H9 (cell line): ENCODE results near the gene CC2D2A. TPM values are rescaled to one million over a fixed set of nuclear protein-coding genes. Genes with fewer than 3 reads are reported as not detected.

Source experiments
- DNase-seq: peaks from one replicate; pipeline ENCODE4 v3.0.0-alpha.2; 2017
- H2AFZ ChIP-seq: one replicate; pipeline ENCODE4 v1.6.1; 2013; ENCODE audit warnings: mild to moderate bottlenecking, low read length, control low read depth, moderate library complexity
- H2AK5ac ChIP-seq: 2 replicates; pipeline ENCODE4 v1.6.1; 2013; ENCODE audit warnings: low read length, control low read depth, mixed read lengths; ENCODE audit not compliant: insufficient read length
- H2BK120ac ChIP-seq: one replicate; pipeline ENCODE4 v1.6.1; 2013; ENCODE audit warnings: low read depth, mild to moderate bottlenecking, low read length, control low read depth, inconsistent platforms; ENCODE audit not compliant: poor library complexity, severe bottlenecking
- H2BK12ac ChIP-seq: 2 replicates; pipeline ENCODE4 v1.6.1; 2013; ENCODE audit warnings: low read length, control low read depth, mixed read lengths, low read depth; ENCODE audit not compliant: insufficient read length
- H2BK15ac ChIP-seq: 2 replicates; pipeline ENCODE4 v1.6.1; 2013; ENCODE audit warnings: low read depth, low read length, control low read depth
- H2BK20ac ChIP-seq: one replicate; pipeline ENCODE4 v1.6.1; 2013; ENCODE audit warnings: low read depth, mild to moderate bottlenecking, low read length, control low read depth, inconsistent platforms; ENCODE audit not compliant: poor library complexity, severe bottlenecking
- H2BK5ac ChIP-seq: 2 replicates; pipeline ENCODE4 v1.6.1; 2013; ENCODE audit warnings: low read length, control low read depth, mixed read lengths; ENCODE audit not compliant: insufficient read length
- H3K14ac ChIP-seq: 2 replicates; pipeline ENCODE4 v1.6.1; 2013; ENCODE audit warnings: low read length, control low read depth; ENCODE audit not compliant: insufficient read depth
- H3K18ac ChIP-seq: 2 replicates; pipeline ENCODE4 v1.6.1; 2013; ENCODE audit warnings: low read depth, mild to moderate bottlenecking, mixed read lengths, low read length, control low read depth; ENCODE audit not compliant: insufficient read length
- H3K23ac ChIP-seq: 2 replicates; pipeline ENCODE4 v1.6.1; 2013; ENCODE audit warnings: low read length, control low read depth, mixed read lengths, low read depth; ENCODE audit not compliant: insufficient read length
- H3K23me2 ChIP-seq: 2 replicates; pipeline ENCODE4 v1.6.1; 2013; ENCODE audit warnings: low read depth, mild to moderate bottlenecking, mixed read lengths, low read length, control low read depth; ENCODE audit not compliant: insufficient read length, poor library complexity, severe bottlenecking
- H3K27ac ChIP-seq: 2 replicates; pipeline ENCODE4 v1.5.1; 2013; ENCODE audit warnings: low read length, control low read depth, mixed read lengths, low read depth; ENCODE audit not compliant: insufficient read length
- H3K27me3 ChIP-seq: 2 replicates; pipeline ENCODE4 v1.6.1; 2013; ENCODE audit warnings: low read length, control low read depth, inconsistent platforms; ENCODE audit not compliant: insufficient read depth
- H3K4ac ChIP-seq: 2 replicates; pipeline ENCODE4 v1.6.1; 2013; ENCODE audit warnings: low read depth, mild to moderate bottlenecking, control low read depth, inconsistent platforms, low read length, moderate library complexity
- H3K4me1 ChIP-seq: 2 replicates; pipeline ENCODE4 v1.6.1; 2013; ENCODE audit warnings: low read length, control low read depth, inconsistent platforms; ENCODE audit not compliant: insufficient read depth
- H3K4me2 ChIP-seq: 2 replicates; pipeline ENCODE4 v1.6.1; 2013; ENCODE audit warnings: low read length, control low read depth, mixed read lengths; ENCODE audit not compliant: insufficient read length, insufficient read depth
- H3K56ac ChIP-seq: 2 replicates; pipeline ENCODE4 v1.6.1; 2013; ENCODE audit warnings: low read depth, mild to moderate bottlenecking, mixed read lengths, low read length, control low read depth; ENCODE audit not compliant: insufficient read length
- H3K79me1 ChIP-seq: 2 replicates; pipeline ENCODE4 v1.6.1; 2013; ENCODE audit warnings: low read depth, mild to moderate bottlenecking, moderate library complexity, low read length, control low read depth, inconsistent platforms; ENCODE audit not compliant: insufficient read depth, poor library complexity, severe bottlenecking
- H3K79me2 ChIP-seq: 2 replicates; pipeline ENCODE4 v1.6.1; 2013; ENCODE audit warnings: low read length, control low read depth, inconsistent platforms; ENCODE audit not compliant: insufficient read depth
- H3K9ac ChIP-seq: 2 replicates; pipeline ENCODE4 v1.6.1; 2013; ENCODE audit warnings: low read length, control low read depth, mixed read lengths; ENCODE audit not compliant: insufficient read length; ENCODE audit errors: extremely low read depth
- H3K9me3 ChIP-seq: one replicate; pipeline ENCODE4 v1.6.1; 2013; ENCODE audit warnings: low read depth, low read length, inconsistent platforms; ENCODE audit not compliant: control insufficient read depth
- H3T11ph ChIP-seq: one replicate; pipeline ENCODE4 v1.6.1; 2013; ENCODE audit warnings: mild to moderate bottlenecking, low read length, control low read depth, inconsistent platforms
- H4K20me1 ChIP-seq: one replicate; pipeline ENCODE4 v1.6.1; 2013; ENCODE audit not compliant: control insufficient read depth, insufficient read length, insufficient read depth
- H4K5ac ChIP-seq: 2 replicates; pipeline ENCODE4 v1.6.1; 2013; ENCODE audit warnings: low read depth, mild to moderate bottlenecking, mixed read lengths, low read length, control low read depth; ENCODE audit not compliant: insufficient read length
- H4K8ac ChIP-seq: replicated peaks from 2 replicates; pipeline ENCODE4 v1.6.1; 2013; ENCODE audit warnings: low read length, control low read depth, mixed read lengths, low read depth; ENCODE audit not compliant: insufficient read length
- H4K91ac ChIP-seq: 2 replicates; pipeline ENCODE4 v1.6.1; 2013; ENCODE audit warnings: low read depth, mild to moderate bottlenecking, moderate library complexity, mixed read lengths, low read length, control low read depth; ENCODE audit not compliant: insufficient read length
- H3K27ac Mint-ChIP-seq, 3 experiments: 2 replicates in 2 of 3; 3 replicates in 1 of 3; pipeline ENCODE4 v1.8.0; 2020 to 2021; ENCODE audit warnings: mixed read lengths in 3 of 3, mild to moderate bottlenecking in 1 of 3, moderate library complexity in 1 of 3
- H3K27me3 Mint-ChIP-seq: 2 replicates; pipeline ENCODE4 v1.8.0; 2021; ENCODE audit warnings: low read depth, mild to moderate bottlenecking, moderate library complexity, mixed read lengths
- H3K36me3 Mint-ChIP-seq, 3 experiments: 2 replicates in 2 of 3; 3 replicates in 1 of 3; pipeline ENCODE4 v1.8.0; 2020 to 2021; ENCODE audit warnings: low read depth in 3 of 3, mixed read lengths in 3 of 3; ENCODE audit not compliant: insufficient read depth in 1 of 3
- H3K4me1 Mint-ChIP-seq, 2 experiments: 2 replicates each; pipeline ENCODE4 v1.8.0; 2020; ENCODE audit warnings: mixed read lengths in 2 of 2
- H3K4me3 Mint-ChIP-seq, 2 experiments: 2 replicates in 1 of 2; 3 replicates in 1 of 2; pipeline ENCODE4 v1.8.0; 2020 to 2021; ENCODE audit warnings: mild to moderate bottlenecking in 2 of 2, mixed read lengths in 2 of 2, moderate library complexity in 1 of 2
- H3K9me3 Mint-ChIP-seq, 2 experiments: 2 replicates in 1 of 2; 3 replicates in 1 of 2; pipeline ENCODE4 v1.8.0; 2020; ENCODE audit warnings: mild to moderate bottlenecking in 2 of 2, mixed read lengths in 2 of 2, moderate library complexity in 1 of 2
- WGBS: extraction: QIAGEN DNeasy Blood & Tissue Kit; methylation state at CpG from one replicate; pipeline ENCODE4 v1.1.7; 2013; ENCODE audit warnings: missing lambda C conversion rate, low lambda C conversion rate, mixed read lengths; ENCODE audit not compliant: insufficient read length; ENCODE audit errors: extremely low coverage; 5-methylcytosine and 5-hydroxymethylcytosine counted together
- total RNA-seq: library from RNA; stranded (reverse); gene quantifications from 2 replicates; pipeline ENCODE4 v1.2.1, GENCODE V29; 2021
- TF ChIP-seq, protein P1 (sequence below): fragments of 200-600 bp; sonication (generic); conservative IDR thresholded peaks from 3 replicates; pipeline ENCODE4 v1.8.0; 2021; ENCODE audit warnings: antibody characterized with exemption, mild to moderate bottlenecking

CC2D2A gene
- total RNA-seq, 1 experiment from 2014 or later: 10.4 TPM

DNA sequence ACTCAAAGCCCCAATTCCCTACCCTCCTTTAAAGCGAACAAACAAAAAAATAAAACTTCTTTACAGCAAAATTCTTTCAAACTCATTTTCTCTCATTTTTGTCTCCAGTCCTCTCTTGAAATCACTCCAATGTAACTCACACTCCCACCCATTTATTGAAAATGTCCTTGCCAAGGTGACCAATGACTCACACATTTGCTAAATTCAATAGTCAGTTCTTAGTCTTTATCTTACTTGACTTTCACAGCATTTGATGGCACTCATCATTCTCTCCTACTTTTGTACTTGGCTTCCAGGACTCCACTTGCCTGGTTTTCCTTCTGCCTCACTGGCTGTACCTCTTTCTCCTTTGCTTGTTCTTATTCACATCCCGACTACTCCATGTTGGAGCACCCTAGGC, 19.9 kb downstream of the CC2D2A start:
- no peak overlapping the region for H4K8ac ChIP-seq
- no CpG with 5 or more reads among the region's 2 CpGs for WGBS
- no peak overlapping the region for H3K4me3 Mint-ChIP-seq

More for the DNA sequence above, 19.9 kb downstream of the CC2D2A start:
- Histone ChIP-seq H3K27ac (no peak overlapping the region), H2BK5ac (no peak overlapping the region), H3K23ac (no peak overlapping the region), H3T11ph (no peak overlapping the region), H3K79me2 (no peaks in the 10 kb centered on the region), H4K20me1 (no peaks in the 10 kb centered on the region), H3K9ac (no peak overlapping the region), H3K79me1 (no peaks in the 10 kb centered on the region), H2BK15ac (no peak overlapping the region), H3K27me3 (no peaks in the 10 kb centered on the region), H2AFZ (no peak overlapping the region), H3K14ac (no peak overlapping the region), H2AK5ac (no peak overlapping the region), H2BK20ac (no peak overlapping the region), H2BK120ac (no peak overlapping the region), H3K4me1 (no peaks in the 10 kb centered on the region), H3K4me2 (no peak overlapping the region), H3K18ac (no peak overlapping the region), H3K56ac (no peak overlapping the region), H4K5ac (no peak overlapping the region), H2BK12ac (no peak overlapping the region), H4K91ac (no peak overlapping the region), H3K23me2 (no peaks in the 10 kb centered on the region), H3K4ac (no peak overlapping the region), H3K9me3 (no peaks in the 10 kb centered on the region)
- peaks cover 6 to 15% of the 10 kb centered on the region in 2 experiments; a peak in 4 of 5 replicates for H3K9me3 Mint-ChIP-seq
- peaks cover 21 to 38% (median 24%) of the 10 kb centered on the region in 3 experiments for H3K36me3 Mint-ChIP-seq
- TF ChIP-seq, protein P1, sequence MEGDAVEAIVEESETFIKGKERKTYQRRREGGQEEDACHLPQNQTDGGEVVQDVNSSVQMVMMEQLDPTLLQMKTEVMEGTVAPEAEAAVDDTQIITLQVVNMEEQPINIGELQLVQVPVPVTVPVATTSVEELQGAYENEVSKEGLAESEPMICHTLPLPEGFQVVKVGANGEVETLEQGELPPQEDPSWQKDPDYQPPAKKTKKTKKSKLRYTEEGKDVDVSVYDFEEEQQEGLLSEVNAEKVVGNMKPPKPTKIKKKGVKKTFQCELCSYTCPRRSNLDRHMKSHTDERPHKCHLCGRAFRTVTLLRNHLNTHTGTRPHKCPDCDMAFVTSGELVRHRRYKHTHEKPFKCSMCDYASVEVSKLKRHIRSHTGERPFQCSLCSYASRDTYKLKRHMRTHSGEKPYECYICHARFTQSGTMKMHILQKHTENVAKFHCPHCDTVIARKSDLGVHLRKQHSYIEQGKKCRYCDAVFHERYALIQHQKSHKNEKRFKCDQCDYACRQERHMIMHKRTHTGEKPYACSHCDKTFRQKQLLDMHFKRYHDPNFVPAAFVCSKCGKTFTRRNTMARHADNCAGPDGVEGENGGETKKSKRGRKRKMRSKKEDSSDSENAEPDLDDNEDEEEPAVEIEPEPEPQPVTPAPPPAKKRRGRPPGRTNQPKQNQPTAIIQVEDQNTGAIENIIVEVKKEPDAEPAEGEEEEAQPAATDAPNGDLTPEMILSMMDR: no peak
- H3K4me1 Mint-ChIP-seq: peaks cover 4 to 5% of the 10 kb centered on the region in 2 experiments
- no peaks in the 10 kb centered on the region for H3K27me3 Mint-ChIP-seq
- no peak for DNase-seq
- no peak overlapping the region for H3K27ac Mint-ChIP-seq
